Measurements from ENCODE around the gene PTGR3.

Gene PTGR3

DNA sequence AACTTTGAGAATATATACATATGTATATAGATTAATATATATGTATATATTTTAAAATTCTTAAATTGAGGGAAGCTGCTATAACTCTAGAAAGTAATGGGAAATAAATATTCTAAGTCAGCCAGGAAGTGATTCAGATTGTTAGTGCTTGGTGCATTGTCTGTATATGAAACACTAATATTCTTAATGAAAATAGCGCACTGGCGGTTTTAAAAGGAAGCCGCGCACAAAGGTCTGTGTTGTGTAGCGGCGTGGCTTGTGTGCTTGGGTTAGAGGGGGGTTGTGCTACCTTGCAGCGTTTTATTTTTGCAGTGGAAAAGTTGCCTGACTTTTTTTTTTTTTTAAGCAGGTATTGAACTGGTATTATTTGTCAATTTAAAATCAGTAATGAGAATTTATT, 13.0 kb upstream of the PTGR3 start:
- TF ChIP-seq, protein P1, sequence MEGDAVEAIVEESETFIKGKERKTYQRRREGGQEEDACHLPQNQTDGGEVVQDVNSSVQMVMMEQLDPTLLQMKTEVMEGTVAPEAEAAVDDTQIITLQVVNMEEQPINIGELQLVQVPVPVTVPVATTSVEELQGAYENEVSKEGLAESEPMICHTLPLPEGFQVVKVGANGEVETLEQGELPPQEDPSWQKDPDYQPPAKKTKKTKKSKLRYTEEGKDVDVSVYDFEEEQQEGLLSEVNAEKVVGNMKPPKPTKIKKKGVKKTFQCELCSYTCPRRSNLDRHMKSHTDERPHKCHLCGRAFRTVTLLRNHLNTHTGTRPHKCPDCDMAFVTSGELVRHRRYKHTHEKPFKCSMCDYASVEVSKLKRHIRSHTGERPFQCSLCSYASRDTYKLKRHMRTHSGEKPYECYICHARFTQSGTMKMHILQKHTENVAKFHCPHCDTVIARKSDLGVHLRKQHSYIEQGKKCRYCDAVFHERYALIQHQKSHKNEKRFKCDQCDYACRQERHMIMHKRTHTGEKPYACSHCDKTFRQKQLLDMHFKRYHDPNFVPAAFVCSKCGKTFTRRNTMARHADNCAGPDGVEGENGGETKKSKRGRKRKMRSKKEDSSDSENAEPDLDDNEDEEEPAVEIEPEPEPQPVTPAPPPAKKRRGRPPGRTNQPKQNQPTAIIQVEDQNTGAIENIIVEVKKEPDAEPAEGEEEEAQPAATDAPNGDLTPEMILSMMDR (IDR thresholded peaks at IDR 0.05; ENCODE audit: low read depth, low read length, missing control alignments) = no peak
- in situ Hi-C loops (cut with HindIII; ENCODE audit: low sequenced_read_pairs) = no loop called here
- no peak for DNase-seq (ENCODE audit: low read depth)
- H3K4me3 ChIP-seq (ENCODE audit: low read depth, low read length) = no peak overlapping the region

DNA sequence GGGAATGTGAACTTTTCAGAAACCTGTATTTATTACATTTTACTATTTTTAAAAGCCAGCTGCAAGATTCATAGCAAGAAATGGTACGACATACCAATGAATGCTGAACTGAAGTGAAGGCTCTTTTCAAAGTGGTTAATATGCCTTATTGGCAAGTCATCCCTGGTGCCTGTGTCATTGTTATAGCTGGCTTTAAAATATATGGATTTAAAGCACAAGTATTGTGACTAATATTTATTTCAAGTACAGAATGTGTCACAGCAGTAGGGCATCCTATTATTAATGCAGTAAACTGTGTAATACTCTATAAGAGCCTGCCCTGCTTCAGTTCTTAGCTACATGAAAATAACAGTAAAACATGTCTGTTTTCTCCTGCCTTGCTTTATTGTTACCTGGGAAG, 12.5 kb upstream of the PTGR3 start:
- TF ChIP-seq, protein P1 (IDR thresholded peaks at IDR 0.05; ENCODE audit: low read depth, low read length, missing control alignments) = no peak
- no peak overlapping the region for H3K4me3 ChIP-seq (ENCODE audit: low read depth, low read length)
- DNase-seq (ENCODE audit: low read depth) = no peak
- in situ Hi-C loops (cut with HindIII; ENCODE audit: low sequenced_read_pairs) = no loop called here

DNA sequence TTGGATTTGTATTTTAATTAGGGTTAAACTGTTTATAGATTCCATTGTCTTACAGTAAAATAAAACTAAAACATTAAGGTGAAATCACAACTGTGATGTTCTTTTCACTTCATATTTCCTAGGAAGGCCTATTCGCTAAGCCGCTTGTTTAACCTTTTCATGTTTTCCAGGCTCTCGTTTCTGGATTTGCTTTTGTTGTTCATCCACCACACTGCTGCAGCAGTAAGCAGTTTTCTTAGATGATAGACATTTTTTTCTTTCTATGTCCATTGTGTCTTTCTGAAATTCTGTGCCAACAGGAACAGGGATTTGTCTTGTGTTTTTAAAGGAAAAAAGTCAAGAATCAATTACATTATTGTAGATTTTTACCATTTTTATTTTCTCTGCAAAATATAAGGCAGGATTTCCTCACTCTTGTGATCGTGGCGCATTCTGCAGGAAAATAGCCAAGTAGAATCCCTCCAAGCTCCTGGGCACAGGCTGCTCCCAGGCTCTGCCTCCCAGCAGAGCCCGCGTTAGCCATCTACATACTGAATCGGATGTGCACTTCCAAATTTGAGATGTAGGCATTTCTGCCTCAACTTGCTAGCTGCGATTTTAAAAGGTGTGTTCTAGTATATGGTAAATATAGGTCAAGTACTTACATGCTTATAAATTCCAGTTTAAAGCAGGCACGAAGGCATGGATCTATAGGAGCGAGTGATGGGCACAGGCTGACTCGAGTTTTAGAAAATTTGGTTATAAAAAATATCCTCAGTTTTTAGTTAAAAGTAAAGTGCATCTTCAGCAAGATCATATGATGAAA, 11.8 kb upstream of the PTGR3 start:
- in situ Hi-C loops (cut with HindIII; ENCODE audit: low sequenced_read_pairs) = no loop called here
- TF ChIP-seq, protein P1 (IDR thresholded peaks at IDR 0.05; ENCODE audit: low read depth, low read length, missing control alignments) = no peak
- no peak for DNase-seq (ENCODE audit: low read depth)
- H3K4me3 ChIP-seq (ENCODE audit: low read depth, low read length) = no peak overlapping the region

DNA sequence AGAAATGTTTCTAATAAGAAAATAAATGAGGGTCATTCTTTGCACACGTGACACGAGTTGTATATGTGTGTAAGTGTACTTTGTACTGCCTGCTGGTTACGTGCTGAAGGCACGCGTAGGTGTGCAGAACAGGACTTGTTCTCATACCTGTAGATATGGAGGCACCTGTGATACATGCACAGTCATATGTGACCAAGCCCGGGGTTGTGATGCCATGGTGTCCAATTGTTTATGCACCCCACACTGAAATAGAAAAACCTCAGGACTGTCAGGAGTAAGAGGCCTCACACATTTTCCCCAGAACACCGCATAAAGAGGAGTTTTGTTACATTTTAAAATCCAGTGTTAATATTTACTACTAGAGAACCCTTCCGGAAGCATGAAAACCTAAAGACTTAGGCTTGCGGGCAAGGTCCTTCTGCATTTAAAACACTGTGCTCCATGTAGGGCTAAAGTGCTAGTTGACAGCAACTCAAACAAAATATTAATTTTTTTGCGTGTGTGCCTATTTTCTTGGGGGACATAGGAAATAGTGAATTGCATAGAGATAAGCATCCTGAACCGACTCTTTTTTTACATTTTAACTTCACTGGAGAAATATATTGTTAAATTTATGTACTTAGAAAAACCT, 10.9 kb upstream of the PTGR3 start:
- DNase-seq (ENCODE audit: low read depth) = no peak
- in situ Hi-C loops (cut with HindIII; ENCODE audit: low sequenced_read_pairs) = no loop called here
- H3K4me3 ChIP-seq (ENCODE audit: low read depth, low read length) = no peak overlapping the region
- TF ChIP-seq, protein P1 (IDR thresholded peaks at IDR 0.05; ENCODE audit: low read depth, low read length, missing control alignments) = no peak

DNA sequence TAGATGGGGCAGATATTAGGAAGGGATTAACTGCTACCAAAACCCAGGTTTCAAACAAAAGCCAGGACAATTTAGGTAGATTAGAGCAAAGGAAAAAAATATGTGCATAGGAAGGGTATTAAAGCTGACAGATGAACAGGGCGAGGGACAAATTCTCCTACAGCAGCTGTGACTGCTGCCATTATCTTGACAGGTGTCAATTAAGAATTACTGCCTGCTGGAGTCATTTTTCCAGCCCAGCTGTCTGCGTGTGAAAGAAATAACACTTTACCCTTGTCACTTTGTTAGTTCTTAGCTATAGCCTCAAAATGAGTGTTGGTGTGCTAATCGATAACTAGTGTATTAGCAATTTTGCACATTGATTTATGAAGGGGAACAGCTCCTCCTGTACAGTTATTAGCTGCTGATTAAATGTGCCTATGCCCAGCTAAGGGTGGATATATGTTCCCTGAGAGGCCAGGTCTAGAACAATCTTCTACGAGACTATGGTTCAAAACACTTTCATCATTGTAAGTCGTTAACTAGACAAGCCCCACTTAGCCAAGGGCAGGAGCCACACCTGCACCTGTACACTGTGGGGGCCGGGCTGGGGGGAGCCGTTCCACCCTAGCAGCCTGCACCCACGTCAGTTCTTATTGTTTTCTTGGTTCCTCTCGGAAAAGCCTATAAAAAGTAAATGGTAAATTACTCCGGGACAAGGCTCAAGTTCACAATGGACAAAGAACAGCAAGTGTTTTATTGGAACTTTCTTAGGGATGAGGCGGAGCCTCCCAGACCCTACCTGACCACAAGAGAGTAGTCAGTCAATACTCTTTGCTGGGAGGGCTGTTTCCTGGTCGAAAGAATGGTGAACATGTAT, 9.4 kb upstream of the PTGR3 start:
- DNase-seq (ENCODE audit: low read depth) = no peak
- H3K4me3 ChIP-seq (ENCODE audit: low read depth, low read length) = no peak overlapping the region
- TF ChIP-seq, protein P1 (IDR thresholded peaks at IDR 0.05; ENCODE audit: low read depth, low read length, missing control alignments) = no peak
- in situ Hi-C loops (cut with HindIII; ENCODE audit: low sequenced_read_pairs) = no loop called here

DNA sequence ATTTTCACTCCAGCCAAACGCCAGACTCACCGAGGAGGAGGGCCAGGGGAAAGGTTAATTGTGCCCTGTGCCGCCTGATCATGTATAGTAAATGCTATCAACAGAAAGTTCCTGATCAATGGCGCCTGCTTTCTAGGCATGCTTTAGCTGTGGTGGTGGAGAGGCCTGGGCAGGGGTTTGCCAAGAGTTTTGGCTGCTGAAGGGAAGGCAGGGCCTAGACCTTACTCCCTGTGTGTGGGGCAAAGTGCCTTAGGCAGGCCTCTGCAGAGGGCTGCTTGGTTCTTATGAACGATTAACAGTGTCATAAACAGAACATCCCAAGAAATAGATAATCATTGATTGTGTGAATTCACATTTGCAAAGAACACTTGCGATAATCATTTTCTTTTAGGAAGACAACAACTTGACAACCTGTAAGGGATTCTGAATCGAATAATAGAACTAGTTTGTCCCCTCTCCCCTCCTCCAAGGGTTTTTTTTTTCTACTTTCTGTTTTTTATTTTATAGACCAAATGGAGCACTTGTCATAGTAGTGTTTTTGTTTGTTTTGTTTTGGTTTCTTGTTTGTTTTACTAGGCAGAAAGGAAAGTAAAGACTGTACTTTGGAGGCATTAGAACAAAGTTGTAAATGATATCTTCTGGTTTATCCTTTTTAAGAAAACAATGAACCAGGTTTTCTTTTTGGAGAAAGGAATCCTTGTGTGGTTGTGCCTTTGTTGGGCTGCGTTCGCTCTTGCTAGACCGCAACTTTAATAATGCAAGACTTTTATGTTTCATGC, 8.2 kb upstream of the PTGR3 start:
- H3K4me3 ChIP-seq (ENCODE audit: low read depth, low read length) = no peak overlapping the region
- in situ Hi-C loops (cut with HindIII; ENCODE audit: low sequenced_read_pairs) = no loop called here
- TF ChIP-seq, protein P1 (IDR thresholded peaks at IDR 0.05; ENCODE audit: low read depth, low read length, missing control alignments) = no peak
- DNase-seq (ENCODE audit: low read depth) = no peak

Data from astrocyte of the cerebellum (primary cell).